HG03378 (cell line): Measurements from ENCODE around the gene ZNF625.

ENCODE experiments used
- ATAC-seq: cut with Tn5 transposase; IDR thresholded peaks from one replicate; pipeline ENCODE4 v1.9.1; 2021; ENCODE audit warnings: mild to moderate bottlenecking, moderate library complexity; ENCODE audit not compliant: unreplicated experiment

Gene ZNF625

GRCh38 chr19:12156223-12157058, at the start of gene ZNF625:
ZNF625 (minus strand) TSS chr19:12156734; CDS start chr19:12156558, 176 bp downstream.
- no peak for ATAC-seq

- no peak for ATAC-seq
Observed at GRCh38 chr19:12205296-12205695, 48.8 kb upstream of the ZNF625 start.

- no peak for ATAC-seq
Observed at GRCh38 chr19:12202250-12202649, 45.7 kb upstream of the ZNF625 start.

GRCh38 chr19:12199757-12200419, 43.4 kb upstream of the ZNF625 start:
- no peak for ATAC-seq

- no peak for ATAC-seq
Observed at GRCh38 chr19:12198136-12198535, 41.6 kb upstream of the ZNF625 start.

GRCh38 chr19:12194827-12195731, 38.5 kb upstream of the ZNF625 start:
- ATAC-seq: no peak

GRCh38 chr19:12187625-12188024, 31.1 kb upstream of the ZNF625 start:
- no peak for ATAC-seq

- ATAC-seq: no peak
Observed at GRCh38 chr19:12180377-12180776, 23.8 kb upstream of the ZNF625 start.

GRCh38 chr19:12166626-12167025, 10.1 kb upstream of the ZNF625 start:
- no peak for ATAC-seq

GRCh38 chr19:12163826-12164225, 7.3 kb upstream of the ZNF625 start:
- no peak for ATAC-seq

- ATAC-seq: peak; percentile 84
Observed at GRCh38 chr19:12162882-12163806, 6.6 kb upstream of the ZNF625 start, which contains the start of gene ZNF136. ZNF136 (plus strand) TSS chr19:12163096; CDS start chr19:12163204, 108 bp downstream.

- ATAC-seq: peak; percentile 16
Observed at GRCh38 chr19:12162513-12162881, 6.0 kb upstream of the ZNF625 start.

- ATAC-seq: no peak
Observed at GRCh38 chr19:12159773-12160414, 3.4 kb upstream of the ZNF625 start.

GRCh38 chr19:12155324-12155860, 1.1 kb downstream of the ZNF625 start:
- ATAC-seq: no peak

GRCh38 chr19:12145348-12145747, 11.2 kb downstream of the ZNF625 start:
- ATAC-seq: no peak

- ATAC-seq: no peak
Observed at GRCh38 chr19:12141405-12141736, 15.2 kb downstream of the ZNF625 start.

GRCh38 chr19:12140545-12141404, 15.8 kb downstream of the ZNF625 start:
- peak; percentile 36 for ATAC-seq

GRCh38 chr19:12139885-12140544, 16.5 kb downstream of the ZNF625 start, which contains the start of gene ZNF20:
ZNF20 (minus strand) TSS chr19:12140350; CDS start chr19:12140182, 168 bp downstream.
- peak; percentile 67 for ATAC-seq
